AG04450 (cell line): ENCODE results near the gene BFSP1. TPM values are rescaled to one million over a fixed set of nuclear protein-coding genes. Genes with fewer than 3 reads are reported as not detected.

Experiments
- CTCF ChIA-PET: fragments of 300-600, 350-600 bp; formaldehyde crosslinking; extraction: SDS; loops from one replicate; lab custom pipeline; 2022; ENCODE audit warnings: antibody characterized with exemption, inconsistent platforms; lab: Charles Lee
- POLR2A ChIA-PET: fragments of 350-600 bp; formaldehyde crosslinking; extraction: SDS; loops from one replicate; lab custom pipeline; 2021; ENCODE audit warnings: antibody characterized with exemption, inconsistent platforms; lab: Yijun Ruan, JAX
- DNase-seq: peaks from one replicate; pipeline ENCODE4 v3.0.0-alpha.2; 2011; ENCODE audit warnings: low read depth, low spot score
- H3K27ac ChIP-seq: one replicate; pipeline ENCODE4 v1.5.1; 2012; ENCODE audit warnings: low read depth, low read length, control low read depth
- H3K27me3 ChIP-seq: one replicate; pipeline ENCODE4 v1.6.0; 2012; ENCODE audit warnings: low read length; ENCODE audit not compliant: control insufficient read depth, insufficient read depth
- H3K4me3 ChIP-seq: 2 replicates; pipeline ENCODE4 v1.5.1; 2011; ENCODE audit warnings: mild to moderate bottlenecking, low read depth, low read length, control low read depth
- H3K9me3 ChIP-seq: 2 replicates; pipeline ENCODE4 v1.5.1; 2012; ENCODE audit warnings: low read length; ENCODE audit not compliant: control insufficient read depth, insufficient read depth
- CTCF ChIP-seq: IDR thresholded peaks from 2 replicates; pipeline ENCODE4 v1.5.1; 2011; ENCODE audit warnings: low read depth, low read length, control low read depth, inconsistent platforms
- polyA plus RNA-seq: library from polyadenylated mRNA; depleted of rRNA; stranded (reverse); fragments of >200 nt; gene quantifications from 2 replicates; pipeline ENCODE4 v1.2.3, GENCODE V29; 2011

The BFSP1 gene
- polyA plus RNA-seq, 1 experiment = 2.9 TPM

DNA sequence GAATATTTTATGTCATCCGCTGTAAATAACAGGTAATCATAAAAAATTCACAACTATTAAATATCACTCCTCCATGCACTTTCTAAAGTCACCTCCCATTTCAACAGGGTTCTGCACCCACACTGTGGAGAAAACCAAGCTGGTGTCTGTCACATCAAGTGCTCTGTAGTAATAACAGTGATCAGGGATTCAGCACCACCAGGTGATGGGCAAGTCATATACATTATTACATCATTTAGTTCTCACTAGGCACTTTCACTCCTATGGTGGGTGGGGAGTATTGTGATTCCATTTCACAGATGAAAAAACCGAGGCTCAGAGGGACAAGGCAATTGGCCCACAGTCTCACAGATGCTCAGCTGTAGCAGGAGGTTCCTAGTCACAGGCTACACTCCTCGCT is 8.7 kb downstream of the BFSP1 start:
- ChIA-PET CTCF (interaction anchor here (1.1 kb wide), 1 partner anchor 14 kb away, joined by 4 read pairs; no protein-coding TSS in a partner anchor), POLR2A (no interaction called here)
- no peaks in the 10 kb centered on the region; the same call in 1 of the 2 replicates for H3K9me3 ChIP-seq
- TF ChIP-seq CTCF = no peak
- peaks cover 2% of the 10 kb centered on the region for H3K27me3 ChIP-seq
- H3K4me3 ChIP-seq = no peak overlapping the region
- no peak overlapping the region for H3K27ac ChIP-seq
- DNase-seq = no peak

DNA sequence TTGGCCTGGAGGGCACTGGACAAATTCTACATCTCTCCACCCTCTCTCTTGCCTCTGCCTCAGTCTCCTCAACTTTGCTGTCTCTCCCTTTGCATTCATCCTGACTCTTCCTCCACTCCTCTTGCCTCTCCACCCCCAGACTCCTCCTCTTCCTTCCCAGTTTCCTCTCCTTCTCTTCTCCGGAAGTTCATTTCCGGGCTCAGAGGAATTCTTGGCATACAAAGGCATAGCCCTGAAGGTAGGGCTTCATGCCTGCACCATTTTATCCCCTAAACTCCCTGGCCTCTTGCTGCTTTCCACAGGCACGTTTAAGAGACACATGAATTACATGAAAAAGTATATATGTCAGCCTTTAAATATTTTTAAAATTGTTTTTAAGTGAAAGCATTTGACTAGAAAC is 10.6 kb downstream of the BFSP1 start:
- CTCF ChIA-PET = interaction anchor here (0.9 to 2.3 kb wide), 3 partner anchors 16 to 86 kb away, joined by 3 to 7 read pairs (median 5); no protein-coding TSS in a partner anchor
- TF ChIP-seq CTCF = no peak
- POLR2A ChIA-PET = no interaction called here
- no peak for DNase-seq
- H3K9me3 ChIP-seq = no peaks in the 10 kb centered on the region; the same call in 1 of the 2 replicates
- no peak overlapping the region for H3K4me3 ChIP-seq
- H3K27ac ChIP-seq = no peak overlapping the region
- peaks cover 2% of the 10 kb centered on the region for H3K27me3 ChIP-seq

- Histone ChIP-seq H3K27me3 (no peaks in the 10 kb centered on the region), H3K9me3 (no peaks in the 10 kb centered on the region; the same call in 1 of the 2 replicates), H3K4me3 (no peak overlapping the region), H3K27ac (no peak overlapping the region)
- no peak for DNase-seq
- ChIA-PET CTCF (interaction anchor here (0.5 to 2.3 kb wide), 5 partner anchors 17 to 87 kb away, joined by 3 to 7 read pairs (median 3); no protein-coding TSS in a partner anchor), POLR2A (no interaction called here)
- TF ChIP-seq CTCF = no peak
Observed at GRCh38 chr20:17519606-17520285, 11.4 kb downstream of the BFSP1 start.

DNA sequence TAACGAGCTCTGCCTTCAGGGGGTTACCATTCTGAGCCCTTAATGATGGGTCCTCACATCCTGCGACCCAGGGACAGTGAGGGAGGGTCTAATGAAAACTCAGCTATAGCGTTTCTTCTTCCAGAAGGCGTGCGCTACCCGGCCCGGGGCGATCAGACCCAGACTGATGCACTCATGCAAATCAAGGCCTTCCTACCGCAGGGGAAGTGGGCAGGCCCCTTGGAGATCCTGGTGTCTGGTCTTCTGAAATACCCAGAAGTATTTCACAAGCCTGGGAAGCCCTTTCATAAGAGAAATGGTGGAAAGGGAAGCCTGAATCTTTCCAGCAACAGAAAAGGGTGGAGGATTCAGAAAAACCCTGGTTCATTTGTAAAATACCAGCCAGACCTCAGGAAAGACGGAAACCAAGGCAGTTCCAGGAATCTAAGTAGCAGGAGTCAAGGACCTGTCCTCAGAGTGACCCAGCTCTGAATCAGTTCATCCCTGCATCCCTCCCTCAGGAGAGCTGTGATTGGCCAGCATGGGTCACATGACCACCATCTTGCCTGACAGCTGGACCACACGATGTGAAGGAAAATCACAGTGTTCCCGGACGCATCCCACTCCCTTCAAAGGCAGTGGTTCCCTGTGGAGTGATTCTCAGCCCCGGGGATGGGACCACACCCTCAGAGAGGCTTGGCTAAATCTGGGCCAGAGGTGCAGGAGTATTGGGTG is 12.7 kb downstream of the BFSP1 start:
- no peak overlapping the region for H3K4me3 ChIP-seq
- H3K27ac ChIP-seq = no peak overlapping the region
- H3K27me3 ChIP-seq = no peaks in the 10 kb centered on the region
- ChIA-PET POLR2A (no interaction called here), CTCF (interaction anchor here (2.3 kb wide), 1 partner anchor 18 kb away, joined by 7 read pairs; no protein-coding TSS in a partner anchor)
- DNase-seq = no peak
- no peaks in the 10 kb centered on the region; the same call in 1 of the 2 replicates for H3K9me3 ChIP-seq
- no peak for TF ChIP-seq CTCF

GRCh38 chr20:17515053-17515452 is 16.1 kb downstream of the BFSP1 start:
- ChIA-PET POLR2A (no interaction called here), CTCF (no interaction called here)
- no peak for TF ChIP-seq CTCF

More at GRCh38 chr20:17515053-17515452, 16.1 kb downstream of the BFSP1 start:
- H3K4me3 ChIP-seq = no peak overlapping the region
- no peaks in the 10 kb centered on the region; the same call in 1 of the 2 replicates for H3K9me3 ChIP-seq
- no peaks in the 10 kb centered on the region for H3K27me3 ChIP-seq
- DNase-seq = no peak
- H3K27ac ChIP-seq = no peak overlapping the region
